Glomerular endothelial cell (primary cell): ENCODE measurements around the gene MAP3K7. TPM values are rescaled to one million over a fixed set of nuclear protein-coding genes. Genes with fewer than 3 reads are reported as not detected.

ENCODE experiments used
- DNase-seq: peaks from one replicate; pipeline ENCODE4 v3.0.0-alpha.2; 2011; ENCODE audit warnings: low read depth, low spot score; ENCODE audit errors: extremely low read depth
- total RNA-seq: library from RNA; depleted of rRNA; stranded (reverse); fragments of >200 nt; gene quantifications from 2 replicates; pipeline ENCODE4 v1.2.3, GENCODE V29; 2015

MAP3K7 gene
- total RNA-seq: 22.0 and 24.4 TPM in 2 replicates

DNA sequence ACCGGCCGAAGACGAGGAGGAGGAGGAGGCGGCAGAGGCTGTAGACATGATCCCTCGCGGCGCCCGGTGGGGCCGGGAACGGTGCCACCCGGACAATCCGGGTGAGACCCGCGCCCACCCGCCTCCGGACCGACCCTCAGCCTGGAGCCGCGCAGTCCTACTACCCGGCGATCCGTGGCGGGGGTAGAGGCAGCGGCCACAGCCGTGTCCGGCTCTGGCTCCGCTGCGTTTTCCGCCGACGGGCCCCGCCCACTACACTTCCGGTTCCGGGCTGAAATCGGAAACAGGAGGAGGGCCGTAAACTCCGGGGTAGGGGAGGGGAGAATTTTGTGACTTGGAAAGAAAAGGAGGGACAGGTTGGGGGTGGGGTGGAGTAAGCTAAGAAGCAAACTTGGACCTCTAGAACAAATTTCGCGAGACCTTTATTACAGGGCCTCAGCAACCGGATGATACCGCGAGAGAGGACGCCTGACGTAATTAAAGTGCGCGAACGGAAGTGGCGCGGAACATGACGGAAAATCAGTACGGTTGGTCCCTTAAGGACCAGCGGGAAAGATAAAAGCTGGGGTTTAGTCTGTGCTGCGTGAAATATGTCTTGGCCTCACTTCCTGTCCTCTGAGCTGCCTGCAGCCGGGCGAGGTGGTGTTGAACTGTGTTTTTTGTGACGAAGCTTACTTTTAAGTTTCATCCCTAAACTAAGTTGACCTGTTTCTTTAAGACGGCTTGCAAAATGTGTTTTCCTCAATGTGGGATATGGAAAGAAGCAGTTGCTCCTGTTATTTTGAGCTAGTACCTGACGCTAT, at the start of gene MAP3K7:
Gene MAP3K7, minus strand, starts transcription at position 237 of the 803 bp plus-strand sequence. Its CDS starts 189 bp downstream, at position 48.
- peak; percentile 94 for DNase-seq

GRCh38 chr6:90631046-90631445, 44.2 kb upstream of the MAP3K7 start:
- DNase-seq: no peak

DNA sequence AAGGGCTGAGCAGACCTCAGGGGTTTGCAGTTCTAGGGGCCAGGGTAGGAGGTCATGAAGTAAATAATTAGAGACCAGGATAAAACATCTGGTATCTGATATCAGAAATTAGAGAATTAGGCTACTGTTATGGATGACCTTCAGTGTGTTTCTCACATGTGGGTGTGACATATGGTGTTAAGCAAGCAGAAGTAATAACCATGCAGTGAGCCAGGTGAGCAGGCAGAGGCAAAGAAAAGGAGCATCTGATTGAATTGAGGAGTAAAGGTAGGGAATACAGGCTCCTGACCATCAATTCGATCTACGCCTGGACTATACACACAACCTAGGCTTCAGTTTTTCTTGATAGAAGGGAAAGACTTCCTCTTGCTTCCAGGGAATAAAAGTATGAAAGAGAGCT, 34.7 kb upstream of the MAP3K7 start:
- no peak for DNase-seq

- no peak for DNase-seq
Measured at GRCh38 chr6:90619221-90619620, 32.3 kb upstream of the MAP3K7 start.

DNA sequence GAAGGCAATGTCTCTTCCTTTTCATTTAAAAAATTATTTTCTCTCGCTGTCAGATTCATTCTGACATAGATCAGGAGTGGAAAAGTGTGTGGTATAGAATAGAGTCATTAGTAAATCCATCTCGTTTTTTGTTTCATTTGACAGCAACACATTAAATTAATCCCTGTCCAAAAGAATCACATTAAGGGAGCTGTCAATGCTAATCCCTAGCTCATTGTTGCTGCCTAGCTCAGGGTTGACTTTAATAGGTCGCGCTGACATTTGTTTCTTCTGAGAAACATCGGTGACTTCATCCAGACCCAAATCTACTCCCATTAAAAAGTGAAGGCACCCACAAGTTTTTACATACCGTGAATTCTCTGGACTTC, 25.4 kb upstream of the MAP3K7 start:
- DNase-seq: no peak

DNA sequence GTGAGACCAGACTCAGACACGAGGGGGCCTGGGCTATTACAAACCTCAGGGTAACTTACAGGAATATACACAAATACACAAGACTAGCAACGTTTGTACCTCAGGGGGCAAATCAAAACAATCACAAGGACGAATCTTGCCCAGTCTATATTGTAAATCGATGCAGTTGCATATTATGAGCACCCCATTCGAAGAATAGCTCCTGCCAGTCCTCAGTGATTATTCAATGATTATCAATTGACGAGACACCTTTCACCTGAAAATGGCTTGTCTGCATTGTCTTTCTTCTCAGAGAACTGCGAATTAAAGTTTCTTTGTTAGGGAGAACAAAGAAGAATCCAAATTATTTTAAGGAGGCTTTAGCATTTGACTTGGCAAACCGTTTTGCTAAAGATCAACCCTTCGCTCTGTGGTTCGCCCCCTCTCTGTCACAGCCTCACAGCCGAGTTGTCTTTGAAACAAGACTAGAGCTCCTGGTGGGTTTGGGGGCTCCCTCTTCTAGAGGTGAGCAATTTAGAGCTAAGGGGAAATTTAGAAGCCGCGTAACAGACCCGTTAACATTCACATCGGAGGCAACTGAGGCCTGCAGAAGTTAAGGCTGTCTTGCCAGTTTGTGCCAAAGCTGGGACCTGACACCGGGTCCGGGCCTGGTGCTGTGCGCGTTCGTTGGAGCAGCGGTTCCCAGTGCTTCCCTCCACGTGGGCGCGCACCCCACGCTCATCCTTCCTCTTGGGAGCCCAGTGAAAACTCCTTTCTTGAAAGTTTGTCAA, 24.9 kb upstream of the MAP3K7 start:
- no peak for DNase-seq

DNA sequence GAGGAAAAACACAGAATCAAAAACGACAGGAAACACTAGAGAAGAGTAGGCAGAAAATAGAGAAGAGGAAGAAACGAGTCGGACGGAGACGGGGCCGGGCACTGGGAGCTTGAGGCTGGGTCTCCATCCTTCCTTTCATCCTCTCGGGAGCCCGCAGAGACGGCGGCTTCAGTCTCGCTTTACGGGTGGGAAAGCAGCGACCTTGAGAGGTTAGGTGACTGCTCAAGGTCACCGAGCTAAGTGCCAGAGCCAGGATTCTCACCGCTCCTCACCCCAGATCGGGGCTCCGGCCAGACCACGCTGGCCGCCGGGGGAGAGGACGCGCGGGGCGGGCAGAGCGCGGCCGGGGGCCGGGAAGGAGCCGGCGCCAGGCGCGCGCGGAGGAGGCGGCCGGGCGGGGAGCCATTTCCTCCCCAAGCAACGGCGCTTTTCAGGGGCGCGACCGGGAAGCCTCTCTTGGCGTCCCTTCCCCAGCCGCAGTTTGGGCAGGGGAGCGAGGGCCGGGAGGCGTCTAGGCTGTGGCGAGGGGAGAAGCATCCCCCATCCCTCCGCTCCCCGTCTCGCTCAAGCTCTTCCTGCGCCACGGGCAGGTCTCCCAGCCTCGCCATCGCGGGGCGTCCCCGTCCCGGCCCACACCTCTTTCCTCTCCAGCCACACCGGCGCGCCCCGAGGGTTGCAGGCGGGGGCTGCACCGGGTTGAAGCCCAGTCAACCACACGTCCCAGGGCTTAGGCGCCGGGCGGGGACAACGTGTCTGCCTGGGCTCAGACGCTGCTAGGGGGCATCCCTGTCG, 24.1 kb upstream of the MAP3K7 start:
- no peak for DNase-seq

DNA sequence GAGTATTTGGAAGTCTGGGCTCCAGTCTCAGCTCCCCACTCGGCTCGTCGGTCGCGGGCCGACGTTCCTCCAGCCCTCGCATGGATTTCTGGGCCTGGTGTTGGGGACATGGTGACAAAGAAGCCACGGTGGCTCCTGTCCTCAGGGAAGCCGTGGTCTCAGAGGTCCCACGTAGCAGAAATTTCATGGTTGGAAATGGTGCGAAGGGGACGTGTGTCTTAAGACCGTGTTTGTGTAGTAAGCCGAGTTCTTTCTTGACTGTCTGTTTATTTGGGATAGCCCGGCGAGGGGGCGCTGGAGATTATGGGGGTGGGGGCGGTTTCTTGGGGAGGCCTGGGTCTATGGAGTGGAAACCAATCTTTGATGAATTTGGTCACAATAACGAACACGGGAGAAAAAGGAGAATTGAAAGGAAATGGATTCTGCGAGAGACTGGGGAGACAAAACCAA, 23.5 kb upstream of the MAP3K7 start:
- DNase-seq: no peak

DNA sequence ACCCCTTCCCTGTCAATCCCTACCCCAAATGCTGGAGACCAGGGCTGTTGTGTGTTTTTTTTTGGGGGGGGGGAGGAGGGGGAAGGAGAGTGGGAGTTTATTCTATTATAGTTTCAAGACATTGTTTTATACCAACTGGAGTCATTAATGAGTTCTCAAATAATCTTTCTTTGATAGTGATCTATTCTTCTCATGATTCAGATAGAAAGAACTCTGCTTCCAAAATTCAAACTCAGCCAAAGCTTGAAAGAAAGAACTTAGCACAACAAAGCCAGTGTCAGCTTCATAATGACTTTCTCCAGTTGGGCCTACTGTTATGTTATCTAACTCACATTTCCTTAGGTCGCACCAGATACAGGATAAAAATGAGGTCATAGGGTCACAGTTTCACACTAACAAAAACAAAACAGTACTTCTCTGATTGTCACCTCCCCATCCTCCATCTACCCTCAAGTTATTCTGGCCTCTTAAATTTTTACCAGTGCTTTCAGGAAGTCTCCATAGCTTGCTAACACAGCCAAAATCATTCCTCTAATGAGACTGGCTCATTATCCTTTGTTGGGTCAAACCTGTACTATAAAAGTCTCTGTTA, 19.0 kb upstream of the MAP3K7 start:
- DNase-seq: no peak

GRCh38 chr6:90604546-90604945, 17.7 kb upstream of the MAP3K7 start:
- DNase-seq: no peak

DNA sequence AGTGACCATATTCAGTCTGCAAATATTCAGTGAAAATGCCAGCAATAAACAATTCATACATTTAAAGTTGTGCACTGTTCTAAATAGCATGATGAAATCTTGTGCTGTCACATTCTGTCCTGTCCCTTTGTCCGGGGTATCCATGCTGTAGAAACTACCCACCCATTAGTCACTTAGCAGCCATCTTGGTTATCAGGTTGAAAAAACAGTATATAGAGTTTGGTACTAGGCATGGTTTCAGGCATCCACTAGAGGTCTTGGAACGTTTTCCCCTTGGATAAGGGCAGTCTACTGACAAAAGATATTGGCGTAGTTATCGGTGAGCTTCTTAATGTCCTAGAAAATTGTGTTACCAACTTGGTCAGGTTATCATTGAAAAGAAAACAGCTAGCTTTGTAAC, 12.3 kb upstream of the MAP3K7 start:
- no peak for DNase-seq

DNA sequence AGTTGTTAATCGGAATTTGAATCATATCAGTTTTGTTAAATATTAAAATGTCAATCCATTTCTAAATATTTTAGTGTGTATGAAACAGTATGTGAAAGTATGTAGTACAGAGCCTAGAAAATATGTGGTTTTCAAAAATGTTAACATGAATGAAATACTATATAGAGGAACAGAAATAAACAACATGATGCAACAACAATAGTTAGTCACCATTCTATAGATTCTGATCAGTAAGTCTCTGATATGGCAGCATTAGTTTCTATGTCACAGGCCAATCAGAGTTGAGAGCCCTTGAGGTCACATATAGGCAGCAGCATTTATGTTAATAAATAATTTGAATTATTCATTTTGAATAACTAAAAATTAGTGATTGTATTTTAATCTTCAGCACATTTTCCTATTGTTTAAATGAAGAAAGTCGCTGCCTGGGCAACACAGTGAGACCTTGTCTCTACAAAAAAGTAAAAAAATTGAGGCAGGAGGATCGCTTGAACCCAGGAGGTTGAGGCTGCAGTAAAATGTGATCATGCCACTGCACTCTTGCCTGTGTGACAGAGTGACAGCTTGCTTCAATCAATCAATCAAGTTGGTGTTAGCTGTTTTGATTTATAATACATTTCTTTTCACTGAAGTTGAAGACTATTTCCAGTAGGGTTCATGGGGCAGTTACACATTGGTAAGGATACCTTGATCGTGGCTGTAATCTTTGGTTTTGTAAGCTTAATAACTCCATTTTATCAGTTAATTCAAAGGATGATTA, 11.5 kb upstream of the MAP3K7 start:
- no peak for DNase-seq

GRCh38 chr6:90596967-90597539, 10.2 kb upstream of the MAP3K7 start:
- no peak for DNase-seq

- DNase-seq: no peak
Measured at GRCh38 chr6:90595854-90596253, 9.0 kb upstream of the MAP3K7 start.

GRCh38 chr6:90586546-90586835, 381 bp downstream of the MAP3K7 start:
- no peak for DNase-seq

- no peak for DNase-seq
Measured at GRCh38 chr6:90584636-90585255, 2.1 kb downstream of the MAP3K7 start.

DNA sequence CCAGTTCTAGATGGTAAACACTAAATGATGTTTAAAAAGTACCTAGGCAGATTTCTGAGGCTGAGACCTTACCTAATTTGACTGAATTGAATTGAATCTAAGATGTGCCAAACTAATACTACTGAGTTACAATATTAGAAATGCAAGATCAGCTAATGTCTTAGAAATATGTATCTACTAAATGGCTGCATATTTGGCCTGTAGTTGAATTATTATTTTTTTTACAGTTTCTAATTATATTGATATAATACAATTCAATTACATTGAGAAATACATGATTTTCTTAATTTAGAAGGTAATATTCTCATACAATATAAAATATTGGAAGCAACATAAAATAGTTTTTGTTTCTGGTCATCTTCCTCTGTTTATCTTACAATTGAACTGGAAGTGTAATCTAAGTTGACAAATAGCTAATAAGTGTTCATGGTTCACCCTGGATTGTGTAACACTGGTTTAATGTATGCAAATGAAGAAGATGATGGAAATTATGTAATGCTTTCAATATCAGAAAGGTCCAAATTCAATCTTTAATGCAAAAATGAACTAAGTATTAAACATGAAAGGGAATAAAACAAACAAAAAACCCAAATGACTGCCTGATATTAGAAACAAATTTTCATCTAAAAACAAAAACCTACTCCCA, 2.9 kb downstream of the MAP3K7 start:
- DNase-seq: no peak

GRCh38 chr6:90583179-90583835, 3.6 kb downstream of the MAP3K7 start:
- DNase-seq: no peak

GRCh38 chr6:90581146-90581545, 5.7 kb downstream of the MAP3K7 start:
- DNase-seq: no peak
